ENCODE measurements around the gene OR52D1. TPM values are rescaled to one million over a fixed set of nuclear protein-coding genes. Genes with fewer than 3 reads are reported as not detected.
A peak's percentile ranks its signal among the peaks of the same experiment; 100 is the strongest.

Gene OR52D1
- total RNA-seq, 6 experiments from 2014 or later = not detected

DNA sequence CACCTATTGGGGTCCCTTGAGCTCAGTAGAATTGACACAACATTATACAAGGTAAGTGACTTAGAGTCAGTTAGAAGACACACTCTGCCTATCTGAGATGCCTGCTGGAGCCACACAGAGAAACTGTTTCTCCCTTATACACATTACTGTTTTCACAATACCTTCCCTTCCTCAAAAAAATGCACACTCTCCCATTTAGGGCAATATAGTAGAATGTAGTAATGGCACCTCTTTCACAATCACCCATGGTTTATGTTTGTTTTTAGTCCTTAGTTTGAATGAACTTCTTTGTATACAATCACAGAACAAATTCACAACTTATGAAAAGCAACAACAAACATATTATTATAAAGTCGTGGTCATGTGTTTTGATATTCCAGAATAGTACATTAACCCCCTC is 45.6 kb downstream of the OR52D1 start:
- Histone ChIP-seq H3K27ac (no peak overlapping the region), H3K4me3 (no peak overlapping the region), H3K4me1 (no peaks in the 10 kb centered on the region), H3K36me3 (no peaks in the 10 kb centered on the region), H3K9me3 (no peaks in the 10 kb centered on the region), H3K27me3 (no peaks in the 10 kb centered on the region)
- no peak for DNase-seq
- ATAC-seq = peak in 2 of 4 donors; percentile 11 to 32
- intact Hi-C loops (cut with DNase I) = no loop called here
- TF ChIP-seq, protein P1, sequence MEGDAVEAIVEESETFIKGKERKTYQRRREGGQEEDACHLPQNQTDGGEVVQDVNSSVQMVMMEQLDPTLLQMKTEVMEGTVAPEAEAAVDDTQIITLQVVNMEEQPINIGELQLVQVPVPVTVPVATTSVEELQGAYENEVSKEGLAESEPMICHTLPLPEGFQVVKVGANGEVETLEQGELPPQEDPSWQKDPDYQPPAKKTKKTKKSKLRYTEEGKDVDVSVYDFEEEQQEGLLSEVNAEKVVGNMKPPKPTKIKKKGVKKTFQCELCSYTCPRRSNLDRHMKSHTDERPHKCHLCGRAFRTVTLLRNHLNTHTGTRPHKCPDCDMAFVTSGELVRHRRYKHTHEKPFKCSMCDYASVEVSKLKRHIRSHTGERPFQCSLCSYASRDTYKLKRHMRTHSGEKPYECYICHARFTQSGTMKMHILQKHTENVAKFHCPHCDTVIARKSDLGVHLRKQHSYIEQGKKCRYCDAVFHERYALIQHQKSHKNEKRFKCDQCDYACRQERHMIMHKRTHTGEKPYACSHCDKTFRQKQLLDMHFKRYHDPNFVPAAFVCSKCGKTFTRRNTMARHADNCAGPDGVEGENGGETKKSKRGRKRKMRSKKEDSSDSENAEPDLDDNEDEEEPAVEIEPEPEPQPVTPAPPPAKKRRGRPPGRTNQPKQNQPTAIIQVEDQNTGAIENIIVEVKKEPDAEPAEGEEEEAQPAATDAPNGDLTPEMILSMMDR (IDR thresholded peaks at IDR 0.05) = no peak
- no peak for TF ChIP-seq POLR2A (IDR thresholded peaks at IDR 0.05)
- WGBS (ENCODE audit: insufficient coverage, low coverage, low lambda C conversion rate, missing lambda C conversion rate) = 74% methylated on average over 1 of the region's 1 CpG

DNA sequence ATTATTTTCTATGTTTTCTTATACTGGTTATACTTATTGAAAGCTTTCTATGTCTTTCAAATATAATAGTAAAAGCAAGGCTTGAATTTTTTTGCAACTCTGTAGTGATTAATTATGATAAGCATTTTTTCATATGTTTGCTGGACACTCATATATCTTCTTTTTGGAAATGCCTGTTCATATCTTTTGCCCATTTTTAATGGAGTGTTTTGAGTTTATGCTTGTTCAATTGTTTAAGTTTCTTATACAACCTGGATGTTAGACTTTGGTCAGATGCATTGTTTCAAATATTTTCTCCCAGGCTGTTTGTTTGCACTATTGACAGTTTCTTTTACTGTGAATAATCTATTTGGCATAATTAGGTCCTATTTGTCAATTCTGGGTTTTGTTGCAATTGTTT is 48.0 kb downstream of the OR52D1 start:
- no peak for DNase-seq
- no peak overlapping the region for H3K27ac ChIP-seq
- H3K4me1 ChIP-seq = no peaks in the 10 kb centered on the region
- ATAC-seq = no peak
- intact Hi-C loops (cut with DNase I) = no loop called here
- no peaks in the 10 kb centered on the region for H3K36me3 ChIP-seq
- no peak overlapping the region for H3K4me3 ChIP-seq
- H3K27me3 ChIP-seq = no peaks in the 10 kb centered on the region
- no peak for TF ChIP-seq POLR2A (IDR thresholded peaks at IDR 0.05)
- TF ChIP-seq, protein P1 (IDR thresholded peaks at IDR 0.05) = no peak
- no peaks in the 10 kb centered on the region for H3K9me3 ChIP-seq

Other genes starting within 250 kb of the OR52D1 start
- not detected for gene HBG1, start 238.8 kb upstream of the OR52D1 start, total RNA-seq
- gene HBG2, start 233.9 kb upstream of the OR52D1 start, total RNA-seq = not detected
- not detected for gene HBE1, start 218.7 kb upstream of the OR52D1 start, total RNA-seq
- gene OR51B4, start 186.7 kb upstream of the OR52D1 start, total RNA-seq = not detected
- not detected for gene OR51B2, start 164.4 kb upstream of the OR52D1 start, total RNA-seq
- under 1 TPM in 3 of 6 experiments, not detected in 3; 0.17 to 0.42 (median 0.28) TPM for gene OR51B5, start 145.2 kb upstream of the OR52D1 start, total RNA-seq
- gene OR51B6, start 137.2 kb upstream of the OR52D1 start, total RNA-seq = not detected
- not detected for gene OR51M1, start 104.9 kb upstream of the OR52D1 start, total RNA-seq
- not detected for gene OR51Q1, start 66.6 kb upstream of the OR52D1 start, total RNA-seq
- not detected for gene OR51I1, start 47.2 kb upstream of the OR52D1 start, total RNA-seq
- gene OR51I2, start 39.4 kb upstream of the OR52D1 start, total RNA-seq = not detected
- under 1 TPM in 1 of 6 experiments, not detected in 5; 0.12 TPM for gene UBQLN3, start 21.3 kb downstream of the OR52D1 start, total RNA-seq
- gene UBQLNL, start 28.0 kb downstream of the OR52D1 start, total RNA-seq = under 1 TPM in 4 of 6 experiments, not detected in 2; 0.11 to 0.32 (median 0.21) TPM
- under 1 TPM in 1 of 6 experiments, not detected in 5; 0.49 TPM for gene OR52H1, start 59.9 kb downstream of the OR52D1 start, total RNA-seq
- not detected for gene OR52B6, start 92.2 kb downstream of the OR52D1 start, total RNA-seq
- gene TRIM6, start 108.0 kb downstream of the OR52D1 start, total RNA-seq = 1 to 10 TPM in 1 of 6 experiments, under 1 TPM in 5; 0.29 to 2.0 (median 0.65) TPM
- 1 to 10 TPM in 5 of 6 experiments, under 1 TPM in 1; 0.93 to 3.3 (median 2.3) TPM for gene TRIM34, start 136.3 kb downstream of the OR52D1 start, total RNA-seq
- gene TRIM5, start 196.4 kb downstream of the OR52D1 start, total RNA-seq = 10 to 100 TPM; 15.3 to 19.2 (median 18.2) TPM
- gene TRIM22, start 201.1 kb downstream of the OR52D1 start, total RNA-seq = 10 to 100 TPM; 10.0 to 29.1 (median 13.8) TPM
- under 1 TPM in 1 of 6 experiments, not detected in 5; 0.12 TPM for gene OR56B1, start 247.8 kb downstream of the OR52D1 start, total RNA-seq